Measurements from ENCODE around the gene OR2M3.

GRCh38 chr1:248187363-248187762 lies 9.7 kb upstream of the OR2M3 start:
- TF ChIP-seq CTCF (IDR thresholded peaks at IDR 0.05) (no peak), EZH2 (IDR thresholded peaks at IDR 0.05) (no peak)

All from neural progenitor cell (in vitro differentiated cells).